ENCODE measurements around the gene PGC.

Gene PGC

GRCh38 chr6:41713650-41714291, 33.4 kb downstream of the PGC start:
- Histone ChIP-seq H3K27me3 (ENCODE audit: insufficient read depth, low read depth) (no peaks in the 10 kb centered on the region), H3K36me3 (ENCODE audit: insufficient read depth) (no peaks in the 10 kb centered on the region), H3K4me3 (IDR thresholded peaks at IDR 0.05; ENCODE audit: insufficient read depth, low read depth, low read length) (no peak overlapping the region), H3K79me2 (ENCODE audit: insufficient read depth, low read depth) (no peaks in the 10 kb centered on the region), H3K27ac (no peak overlapping the region), H3K4me1 (ENCODE audit: low read depth, poor library complexity, severe bottlenecking) (peaks cover 30% of the 10 kb centered on the region), H4K20me1 (ENCODE audit: insufficient read depth) (no peaks in the 10 kb centered on the region), H3K4me2 (no peak overlapping the region), H2AFZ (ENCODE audit: low read depth) (no peak overlapping the region), H3K9ac (no peak overlapping the region)
- TF ChIP-seq CTCF (conservative IDR thresholded peaks at IDR 0.05; ENCODE audit: low read depth, low read length): no peak

DNA sequence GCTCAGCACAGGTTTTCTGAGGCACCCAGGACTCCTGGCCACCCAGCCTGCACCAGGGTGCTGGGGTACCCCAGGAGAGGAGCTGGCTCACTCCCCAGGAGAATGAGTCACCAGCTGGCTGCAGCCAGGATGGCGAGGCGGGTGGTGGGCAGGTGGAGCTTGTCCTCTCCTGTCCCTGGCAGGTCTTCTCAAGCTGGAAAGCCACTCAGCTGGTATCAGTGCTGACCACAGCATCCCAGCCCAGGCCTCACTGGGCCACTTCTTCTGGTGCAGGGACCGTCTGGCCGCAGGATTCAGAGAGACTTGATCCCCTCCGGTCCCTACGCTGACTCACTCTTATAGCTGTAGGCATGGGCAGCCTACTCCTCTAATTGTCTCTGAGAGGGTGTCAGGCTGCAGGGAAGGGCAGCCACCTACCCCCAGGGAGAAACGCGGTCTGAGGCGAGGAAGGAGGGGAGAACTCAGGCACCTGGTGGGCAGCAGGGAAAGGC, 34.0 kb downstream of the PGC start:
- H3K27ac ChIP-seq: no peak overlapping the region
- H3K9ac ChIP-seq: no peak overlapping the region
- no peaks in the 10 kb centered on the region for H3K79me2 ChIP-seq (ENCODE audit: insufficient read depth, low read depth)
- no peak overlapping the region for H3K4me3 ChIP-seq (IDR thresholded peaks at IDR 0.05; ENCODE audit: insufficient read depth, low read depth, low read length)
- H3K36me3 ChIP-seq (ENCODE audit: insufficient read depth): no peaks in the 10 kb centered on the region
- no peak overlapping the region for H3K4me2 ChIP-seq
- no peaks in the 10 kb centered on the region for H4K20me1 ChIP-seq (ENCODE audit: insufficient read depth)
- H3K27me3 ChIP-seq (ENCODE audit: insufficient read depth, low read depth): no peaks in the 10 kb centered on the region
- TF ChIP-seq CTCF (conservative IDR thresholded peaks at IDR 0.05; ENCODE audit: low read depth, low read length): no peak
- no peak overlapping the region for H2AFZ ChIP-seq (ENCODE audit: low read depth)
- H3K4me1 ChIP-seq (ENCODE audit: low read depth, poor library complexity, severe bottlenecking): peaks cover 29% of the 10 kb centered on the region

DNA sequence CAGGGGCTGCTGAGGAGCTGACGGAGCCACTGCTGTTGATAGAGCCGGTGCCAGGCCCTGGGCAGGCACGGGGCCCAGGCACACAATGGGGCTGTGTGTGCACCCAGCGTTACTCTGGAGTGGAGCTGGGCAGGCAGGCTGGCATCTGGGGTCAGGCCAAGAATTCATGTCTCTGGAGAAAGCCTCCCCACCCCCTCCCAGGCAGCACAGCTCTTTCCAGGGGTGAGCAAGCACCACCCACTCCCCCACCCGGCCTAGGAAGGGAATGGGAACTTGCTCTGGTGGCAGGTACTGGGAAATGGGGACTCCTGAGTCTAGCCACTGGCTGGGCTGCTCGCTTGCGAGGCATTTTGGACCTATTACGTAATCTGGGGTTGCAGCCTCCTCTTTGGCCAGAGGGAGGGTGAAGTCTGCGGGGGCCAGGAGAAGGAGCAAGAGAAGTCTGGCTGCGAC, 34.5 kb downstream of the PGC start:
- Histone ChIP-seq H3K9ac (no peak overlapping the region), H3K27me3 (ENCODE audit: insufficient read depth, low read depth) (no peaks in the 10 kb centered on the region), H3K4me1 (ENCODE audit: low read depth, poor library complexity, severe bottlenecking) (peaks cover 29% of the 10 kb centered on the region), H2AFZ (ENCODE audit: low read depth) (no peak overlapping the region), H3K36me3 (ENCODE audit: insufficient read depth) (no peaks in the 10 kb centered on the region), H3K4me3 (IDR thresholded peaks at IDR 0.05; ENCODE audit: insufficient read depth, low read depth, low read length) (no peak overlapping the region), H4K20me1 (ENCODE audit: insufficient read depth) (no peaks in the 10 kb centered on the region), H3K4me2 (no peak overlapping the region), H3K79me2 (ENCODE audit: insufficient read depth, low read depth) (no peaks in the 10 kb centered on the region), H3K27ac (no peak overlapping the region)
- no peak for TF ChIP-seq CTCF (conservative IDR thresholded peaks at IDR 0.05; ENCODE audit: low read depth, low read length)

- Histone ChIP-seq H3K4me2 (no peak overlapping the region), H3K36me3 (ENCODE audit: insufficient read depth) (no peaks in the 10 kb centered on the region), H4K20me1 (ENCODE audit: insufficient read depth) (no peaks in the 10 kb centered on the region), H3K9ac (no peak overlapping the region), H3K4me1 (ENCODE audit: low read depth, poor library complexity, severe bottlenecking) (peaks cover 29% of the 10 kb centered on the region), H3K4me3 (IDR thresholded peaks at IDR 0.05; ENCODE audit: insufficient read depth, low read depth, low read length) (no peak overlapping the region), H2AFZ (ENCODE audit: low read depth) (no peak overlapping the region), H3K27me3 (ENCODE audit: insufficient read depth, low read depth) (no peaks in the 10 kb centered on the region), H3K79me2 (ENCODE audit: insufficient read depth, low read depth) (no peaks in the 10 kb centered on the region), H3K27ac (no peak overlapping the region)
- no peak for TF ChIP-seq CTCF (conservative IDR thresholded peaks at IDR 0.05; ENCODE audit: low read depth, low read length)
Observed at GRCh38 chr6:41711323-41712038, 35.7 kb downstream of the PGC start.

All from KMS-11 (cell line).